OCI-LY3 (cell line): Measurements from ENCODE around the gene ERVFRD-1.

Experiments
- H2AFZ ChIP-seq: fragments of 200-600, 300-600 bp; shearing (Covaris generic); 2 replicates; pipeline ENCODE4 v1.6.0; 2014; ENCODE audit warnings: antibody characterized with exemption, low read depth, low read length
- H3K27ac ChIP-seq: fragments of 200-600, 300-600 bp; sonication (generic); 2 replicates; pipeline ENCODE4 v1.5.1; 2014; ENCODE audit warnings: mild to moderate bottlenecking, low read length, moderate library complexity, mixed read lengths
- H3K27me3 ChIP-seq: fragments of 200-600, 300-600 bp; sonication (generic); 2 replicates; pipeline ENCODE4 v1.6.1; 2014; ENCODE audit warnings: low read depth, low read length, mixed read lengths
- H3K36me3 ChIP-seq: fragments of 200-600, 300-600 bp; sonication (generic); replicated peaks from 2 replicates; pipeline ENCODE3; 2014; ENCODE audit warnings: low read depth, low read length, mixed read lengths
- H3K4me1 ChIP-seq: fragments of 300-600, 200-600 bp; sonication (generic); 2 replicates; pipeline ENCODE4 v1.6.1; 2014; ENCODE audit warnings: low read length, mixed read lengths
- H3K4me2 ChIP-seq: fragments of 200-600, 300-600 bp; sonication (generic); 2 replicates; pipeline ENCODE4 v1.6.1; 2014; ENCODE audit warnings: low read length, mixed read lengths
- H3K4me3 ChIP-seq: fragments of 300-600, 200-600 bp; sonication (generic); 2 replicates; pipeline ENCODE4 v1.5.1; 2014; ENCODE audit warnings: antibody characterized with exemption, mild to moderate bottlenecking, low read length, moderate library complexity
- H3K79me2 ChIP-seq: fragments of 300-600, 200-600 bp; shearing (Covaris generic); 2 replicates; pipeline ENCODE4 v1.6.1; 2014; ENCODE audit warnings: mild to moderate bottlenecking, low read length, mixed read lengths
- H3K9ac ChIP-seq: fragments of 300-600, 200-600 bp; shearing (Covaris generic); 2 replicates; pipeline ENCODE4 v1.6.0; 2014; ENCODE audit warnings: mild to moderate bottlenecking, low read length, moderate library complexity
- H3K9me3 ChIP-seq: fragments of 200-600, 300-600 bp; shearing (Covaris generic); 2 replicates; pipeline ENCODE4 v1.6.1; 2014; ENCODE audit warnings: low read length, mixed read lengths; ENCODE audit not compliant: insufficient read depth
- H4K20me1 ChIP-seq: fragments of 200-600, 300-600 bp; sonication (generic); 2 replicates; pipeline ENCODE4 v1.6.1; 2016; ENCODE audit warnings: low read length, mixed read lengths; ENCODE audit not compliant: insufficient read depth
- EZH2phosphoT487 ChIP-seq: fragments of 200-600 bp; shearing (Covaris generic); IDR thresholded peaks from 2 replicates; pipeline ENCODE4 v1.6.1; 2018; ENCODE audit warnings: antibody characterized with exemption, mixed run types, low read depth
- TF ChIP-seq, protein P1 (sequence below): fragments of 200-600, 300-600 bp; sonication (generic); IDR thresholded peaks from 2 replicates; pipeline ENCODE4 v1.5.1; 2014; ENCODE audit warnings: antibody characterized with exemption, low read length, low read depth

Gene ERVFRD-1

DNA sequence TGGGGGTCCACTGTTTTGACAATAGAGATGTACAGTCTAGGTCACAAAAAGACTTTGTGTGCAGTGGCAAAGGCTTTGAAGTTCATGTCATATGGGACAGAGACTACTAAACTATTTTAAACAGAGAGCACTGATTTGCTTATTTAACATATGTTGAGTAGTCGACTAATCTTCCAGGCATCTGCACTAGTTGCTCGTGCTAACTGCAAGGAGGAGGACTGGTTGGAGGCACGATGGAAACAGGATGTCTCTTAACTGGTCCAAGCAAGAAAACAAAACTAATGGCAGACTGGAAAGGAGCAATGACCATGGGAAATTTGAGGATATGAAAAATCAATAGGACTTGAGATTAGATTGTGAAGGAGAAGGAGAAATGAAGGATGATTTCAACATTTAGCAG is 28.5 kb upstream of the ERVFRD-1 start:
- Histone ChIP-seq H3K4me2 (peak overlapping the region; percentile 54; the same call in 1 of the 2 replicates), H3K27me3 (no peaks in the 10 kb centered on the region), H3K27ac (no peak overlapping the region), H2AFZ (no peak overlapping the region), H4K20me1 (no peaks in the 10 kb centered on the region), H3K4me1 (peaks cover 31% of the 10 kb centered on the region), H3K79me2 (no peaks in the 10 kb centered on the region), H3K9ac (no peak overlapping the region), H3K9me3 (no peaks in the 10 kb centered on the region), H3K36me3 (peaks cover 9% of the 10 kb centered on the region), H3K4me3 (no peak overlapping the region)
- TF ChIP-seq EZH2phosphoT487, result no peak
- TF ChIP-seq, protein P1, sequence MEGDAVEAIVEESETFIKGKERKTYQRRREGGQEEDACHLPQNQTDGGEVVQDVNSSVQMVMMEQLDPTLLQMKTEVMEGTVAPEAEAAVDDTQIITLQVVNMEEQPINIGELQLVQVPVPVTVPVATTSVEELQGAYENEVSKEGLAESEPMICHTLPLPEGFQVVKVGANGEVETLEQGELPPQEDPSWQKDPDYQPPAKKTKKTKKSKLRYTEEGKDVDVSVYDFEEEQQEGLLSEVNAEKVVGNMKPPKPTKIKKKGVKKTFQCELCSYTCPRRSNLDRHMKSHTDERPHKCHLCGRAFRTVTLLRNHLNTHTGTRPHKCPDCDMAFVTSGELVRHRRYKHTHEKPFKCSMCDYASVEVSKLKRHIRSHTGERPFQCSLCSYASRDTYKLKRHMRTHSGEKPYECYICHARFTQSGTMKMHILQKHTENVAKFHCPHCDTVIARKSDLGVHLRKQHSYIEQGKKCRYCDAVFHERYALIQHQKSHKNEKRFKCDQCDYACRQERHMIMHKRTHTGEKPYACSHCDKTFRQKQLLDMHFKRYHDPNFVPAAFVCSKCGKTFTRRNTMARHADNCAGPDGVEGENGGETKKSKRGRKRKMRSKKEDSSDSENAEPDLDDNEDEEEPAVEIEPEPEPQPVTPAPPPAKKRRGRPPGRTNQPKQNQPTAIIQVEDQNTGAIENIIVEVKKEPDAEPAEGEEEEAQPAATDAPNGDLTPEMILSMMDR, result no peak

DNA sequence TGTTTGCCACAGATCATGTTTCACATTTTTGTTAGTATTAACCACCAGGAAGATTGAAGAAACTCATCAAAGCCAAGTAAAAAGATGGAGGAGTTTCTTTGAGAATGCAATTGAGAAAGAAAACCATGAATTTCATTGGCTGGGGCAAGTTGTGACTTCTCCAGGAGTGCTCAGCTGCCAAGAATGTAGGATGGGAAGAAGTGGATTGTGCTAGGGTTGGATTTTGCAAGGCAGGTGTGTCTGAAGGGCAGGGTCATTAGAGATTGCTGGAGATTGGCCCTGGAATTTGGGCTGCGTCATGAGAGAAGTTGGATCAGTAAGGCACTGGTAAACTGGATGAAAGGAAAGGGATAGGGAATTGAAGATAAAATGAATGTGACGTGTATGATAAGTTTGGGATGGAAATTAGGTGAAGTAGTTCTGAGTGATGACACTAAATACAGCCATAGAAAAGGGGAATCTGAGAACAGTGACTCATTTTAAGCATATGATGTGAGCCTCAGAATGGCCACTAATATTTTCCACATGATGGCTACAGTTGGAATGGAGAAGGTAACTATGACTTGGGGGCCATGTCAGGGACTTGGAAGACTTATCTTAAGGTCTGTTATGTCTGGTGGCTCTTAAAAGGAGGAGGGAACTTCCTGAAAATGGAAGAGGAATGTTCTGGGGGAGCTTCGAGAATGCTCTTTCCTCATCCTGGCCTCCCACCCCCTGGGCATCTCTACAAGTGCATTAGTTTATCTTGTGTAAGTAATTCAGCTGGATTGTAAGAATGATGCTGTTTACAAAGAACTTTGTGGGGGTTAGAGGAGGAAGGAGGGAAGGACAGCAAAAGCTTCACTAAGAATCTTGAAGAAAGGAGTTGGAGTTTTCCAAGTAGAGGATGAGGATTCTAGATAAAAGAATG is 27.8 kb upstream of the ERVFRD-1 start:
- Histone ChIP-seq H3K4me3 (no peak overlapping the region), H3K36me3 (peaks cover 15% of the 10 kb centered on the region), H4K20me1 (no peaks in the 10 kb centered on the region), H2AFZ (no peak overlapping the region), H3K4me1 (peaks cover 34% of the 10 kb centered on the region), H3K79me2 (no peaks in the 10 kb centered on the region), H3K27me3 (no peaks in the 10 kb centered on the region), H3K27ac (no peak overlapping the region), H3K9me3 (no peaks in the 10 kb centered on the region), H3K4me2 (peak overlapping the region; percentile 54), H3K9ac (no peak overlapping the region)
- TF ChIP-seq, protein P1, result no peak
- no peak for TF ChIP-seq EZH2phosphoT487

DNA sequence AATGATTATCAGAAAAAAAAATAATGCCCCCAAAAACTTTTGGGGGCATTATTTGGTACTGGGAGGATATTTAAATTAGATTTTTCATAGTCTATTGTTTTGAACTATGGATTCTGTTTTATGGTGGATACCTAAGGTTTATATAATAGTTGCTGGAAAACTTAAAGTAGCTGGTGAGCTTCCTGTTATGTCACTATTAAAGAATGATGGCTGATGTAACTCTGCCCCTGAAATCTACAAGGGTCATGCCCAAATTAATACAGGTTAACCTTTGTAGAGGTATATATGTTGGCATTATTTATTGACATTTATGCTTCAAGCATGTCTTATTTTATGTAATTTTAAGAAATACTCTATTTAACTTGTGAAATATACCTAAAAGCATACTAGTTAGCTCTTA is 25.3 kb upstream of the ERVFRD-1 start:
- H3K27ac ChIP-seq, result no peak overlapping the region

DNA sequence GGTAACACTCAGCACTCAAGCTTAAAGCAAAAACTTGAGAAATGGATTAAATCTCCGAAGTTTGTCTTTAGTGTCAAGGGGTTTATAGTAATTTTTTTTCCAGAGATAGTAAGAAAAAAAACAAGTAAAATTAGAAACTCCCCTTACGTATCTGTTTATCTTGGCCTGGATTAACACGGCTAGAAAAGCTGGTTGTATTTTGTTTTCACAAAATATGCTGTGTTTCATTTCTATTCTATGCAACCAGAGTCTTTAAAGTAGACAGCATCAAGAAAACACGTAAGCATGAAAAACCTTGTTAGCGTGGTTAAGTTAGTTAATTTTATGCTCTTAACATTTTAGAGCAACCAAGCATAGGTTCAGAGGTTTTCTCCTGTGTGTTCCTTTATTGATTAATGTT is 21.8 kb upstream of the ERVFRD-1 start:
- Histone ChIP-seq H3K4me1 (peaks cover 16% of the 10 kb centered on the region), H3K27me3 (no peaks in the 10 kb centered on the region), H3K79me2 (peaks cover 24% of the 10 kb centered on the region), H3K9ac (no peak overlapping the region), H3K4me2 (no peak overlapping the region), H3K36me3 (peaks cover 12% of the 10 kb centered on the region), H3K4me3 (no peak overlapping the region), H4K20me1 (peaks cover 7% of the 10 kb centered on the region; the same call in 1 of the 2 replicates), H2AFZ (no peak overlapping the region), H3K9me3 (no peaks in the 10 kb centered on the region), H3K27ac (no peak overlapping the region)
- no peak for TF ChIP-seq EZH2phosphoT487
- TF ChIP-seq, protein P1, result no peak

More for the DNA sequence above, 25.3 kb upstream of the ERVFRD-1 start:
- TF ChIP-seq EZH2phosphoT487, result no peak
- TF ChIP-seq, protein P1, result no peak
- no peaks in the 10 kb centered on the region for H3K9me3 ChIP-seq
- H2AFZ ChIP-seq, result no peak overlapping the region
- H3K9ac ChIP-seq, result no peak overlapping the region
- H3K4me2 ChIP-seq, result no peak overlapping the region
- H3K27me3 ChIP-seq, result no peaks in the 10 kb centered on the region
- H3K4me3 ChIP-seq, result no peak overlapping the region
- H3K79me2 ChIP-seq, result no peaks in the 10 kb centered on the region
- H4K20me1 ChIP-seq, result no peaks in the 10 kb centered on the region
- H3K4me1 ChIP-seq, result peaks cover 31% of the 10 kb centered on the region
- peaks cover 15% of the 10 kb centered on the region for H3K36me3 ChIP-seq
